AG04450 (cell line): ENCODE measurements around the gene TGFBR3. TPM values are rescaled to one million over a fixed set of nuclear protein-coding genes. Genes with fewer than 3 reads are reported as not detected.
A peak's percentile ranks its signal among the peaks of the same experiment; 100 is the strongest.

Experiments
- CTCF ChIA-PET: fragments of 300-600, 350-600 bp; formaldehyde crosslinking; extraction: SDS; loops from one replicate; lab custom pipeline; 2022; ENCODE audit warnings: antibody characterized with exemption, inconsistent platforms; lab: Charles Lee
- POLR2A ChIA-PET: fragments of 350-600 bp; formaldehyde crosslinking; extraction: SDS; loops from one replicate; lab custom pipeline; 2021; ENCODE audit warnings: antibody characterized with exemption, inconsistent platforms; lab: Yijun Ruan, JAX
- DNase-seq: peaks from one replicate; pipeline ENCODE4 v3.0.0-alpha.2; 2011; ENCODE audit warnings: low read depth, low spot score
- H3K27ac ChIP-seq: one replicate; pipeline ENCODE4 v1.5.1; 2012; ENCODE audit warnings: low read depth, low read length, control low read depth
- H3K27me3 ChIP-seq: one replicate; pipeline ENCODE4 v1.6.0; 2012; ENCODE audit warnings: low read length; ENCODE audit not compliant: control insufficient read depth, insufficient read depth
- H3K4me3 ChIP-seq: 2 replicates; pipeline ENCODE4 v1.5.1; 2011; ENCODE audit warnings: mild to moderate bottlenecking, low read depth, low read length, control low read depth
- H3K9me3 ChIP-seq: 2 replicates; pipeline ENCODE4 v1.5.1; 2012; ENCODE audit warnings: low read length; ENCODE audit not compliant: control insufficient read depth, insufficient read depth
- CTCF ChIP-seq: IDR thresholded peaks from 2 replicates; pipeline ENCODE4 v1.5.1; 2011; ENCODE audit warnings: low read depth, low read length, control low read depth, inconsistent platforms
- polyA plus RNA-seq: library from polyadenylated mRNA; depleted of rRNA; stranded (reverse); fragments of >200 nt; gene quantifications from 2 replicates; pipeline ENCODE4 v1.2.3, GENCODE V29; 2011

The TGFBR3 gene
- polyA plus RNA-seq, 1 experiment, result 36.5 TPM

- no peak for DNase-seq
- TF ChIP-seq CTCF, result no peak
- CTCF ChIA-PET, result interaction anchor here (0.7 kb wide), 1 partner anchor 76 kb away, joined by 3 read pairs; no protein-coding TSS in a partner anchor
- H3K4me3 ChIP-seq, result no peak overlapping the region
- no peaks in the 10 kb centered on the region; the same call in 1 of the 2 replicates for H3K9me3 ChIP-seq
- POLR2A ChIA-PET, result interaction anchor here (0.6 kb wide), 1 partner anchor 12 kb away, joined by 3 read pairs; no protein-coding TSS in a partner anchor
- no peak overlapping the region for H3K27ac ChIP-seq
- H3K27me3 ChIP-seq, result no peaks in the 10 kb centered on the region
These were observed 82.8 kb downstream of the TGFBR3 start for GRCh38 chr1:91803123-91803522.

GRCh38 chr1:91801496-91802115 is 84.3 kb downstream of the TGFBR3 start:
- TF ChIP-seq CTCF, result no peak
- Histone ChIP-seq H3K27me3 (no peaks in the 10 kb centered on the region), H3K27ac (no peak overlapping the region), H3K4me3 (no peak overlapping the region), H3K9me3 (no peaks in the 10 kb centered on the region; the same call in 1 of the 2 replicates)
- ChIA-PET POLR2A (no interaction called here), CTCF (interaction anchor here (0.6 kb wide), 1 partner anchor 290 kb away, joined by 4 read pairs; no protein-coding TSS in a partner anchor)
- no peak for DNase-seq

- H3K9me3 ChIP-seq, result no peaks in the 10 kb centered on the region
- ChIA-PET POLR2A (interaction anchor here (0.6 kb wide), 1 partner anchor 985 kb away, joined by 4 read pairs; the partner anchor contains the start of gene EVI5), CTCF (interaction anchor here (1.2 to 1.7 kb wide), 2 partner anchors 10 to 30 kb away, joined by 3 to 7 read pairs; no protein-coding TSS in a partner anchor)
- TF ChIP-seq CTCF, result no peak
- no peak overlapping the region for H3K27ac ChIP-seq
- H3K27me3 ChIP-seq, result no peaks in the 10 kb centered on the region
- no peak overlapping the region for H3K4me3 ChIP-seq
- DNase-seq, result no peak
These were observed 86.1 kb downstream of the TGFBR3 start for GRCh38 chr1:91799863-91800262.

GRCh38 chr1:91799159-91799558 is 86.8 kb downstream of the TGFBR3 start:
- H3K4me3 ChIP-seq, result no peak overlapping the region
- ChIA-PET CTCF (interaction anchor here (1.2 to 5.2 kb wide), 3 partner anchors 11 to 286 kb away, joined by 3 to 28 read pairs (median 7); no protein-coding TSS in a partner anchor), POLR2A (interaction anchor here (1.1 kb wide), 1 partner anchor 224 kb away, joined by 3 read pairs; no protein-coding TSS in a partner anchor)
- no peak for TF ChIP-seq CTCF
- peak overlapping the region; percentile 47 for H3K27ac ChIP-seq
- no peak for DNase-seq
- H3K27me3 ChIP-seq, result no peaks in the 10 kb centered on the region
- no peaks in the 10 kb centered on the region for H3K9me3 ChIP-seq

GRCh38 chr1:91798740-91799139 is 87.2 kb downstream of the TGFBR3 start:
- no peak for DNase-seq
- no peaks in the 10 kb centered on the region for H3K9me3 ChIP-seq
- TF ChIP-seq CTCF, result no peak
- H3K27ac ChIP-seq, result peak overlapping the region; percentile 47
- POLR2A ChIA-PET, result interaction anchor here (1.1 kb wide), 1 partner anchor 223 kb away, joined by 3 read pairs; no protein-coding TSS in a partner anchor
- CTCF ChIA-PET, result interaction anchor here (1.2 to 5.2 kb wide), 3 partner anchors 11 to 286 kb away, joined by 3 to 28 read pairs (median 7); no protein-coding TSS in a partner anchor
- no peak overlapping the region for H3K4me3 ChIP-seq
- H3K27me3 ChIP-seq, result no peaks in the 10 kb centered on the region
